Measurements from ENCODE around the gene SCAPER.

Gene SCAPER

DNA sequence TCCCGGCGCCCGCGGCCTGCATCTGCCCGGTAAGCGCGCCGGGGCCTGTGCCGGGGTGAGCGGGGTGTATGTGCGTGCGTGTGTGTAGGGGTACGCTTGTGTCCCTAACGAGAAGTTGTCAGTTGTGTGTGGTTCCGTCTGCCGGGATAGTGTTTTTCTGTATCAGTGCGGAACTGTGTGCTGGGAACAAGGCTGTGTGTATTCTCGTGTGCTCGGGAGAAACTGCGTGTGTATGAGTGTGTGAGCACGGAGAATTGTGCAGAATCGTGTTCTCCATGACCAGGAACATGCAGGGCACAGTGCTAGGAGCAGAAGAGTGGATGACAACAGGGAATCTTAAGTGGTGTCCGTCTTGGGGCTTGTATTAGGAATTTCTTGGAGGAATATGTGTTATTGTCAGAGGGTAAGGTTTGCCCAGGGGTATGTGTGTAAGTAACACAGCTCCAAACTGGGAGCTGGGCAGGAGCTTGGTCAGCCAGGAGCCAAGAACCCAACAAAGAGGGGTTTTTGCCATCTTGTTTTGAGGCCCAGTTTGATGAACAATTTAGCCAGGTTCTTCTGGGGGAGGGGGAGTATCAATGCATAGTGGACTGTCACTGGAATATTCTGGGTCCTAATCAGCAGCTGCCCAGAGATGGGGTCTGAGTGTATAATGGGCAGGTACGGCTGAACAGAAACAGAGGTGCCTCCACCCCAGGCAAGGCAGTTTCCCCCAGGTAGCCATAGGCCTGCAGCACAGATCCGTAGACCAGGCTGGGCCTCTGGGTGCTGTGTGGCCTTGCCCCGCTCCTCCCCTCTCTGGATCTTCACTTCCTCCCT, 566.4 kb downstream of the SCAPER start:
- DNase-seq (ENCODE audit: low read depth, low spot score) = peak; percentile 10

DNA sequence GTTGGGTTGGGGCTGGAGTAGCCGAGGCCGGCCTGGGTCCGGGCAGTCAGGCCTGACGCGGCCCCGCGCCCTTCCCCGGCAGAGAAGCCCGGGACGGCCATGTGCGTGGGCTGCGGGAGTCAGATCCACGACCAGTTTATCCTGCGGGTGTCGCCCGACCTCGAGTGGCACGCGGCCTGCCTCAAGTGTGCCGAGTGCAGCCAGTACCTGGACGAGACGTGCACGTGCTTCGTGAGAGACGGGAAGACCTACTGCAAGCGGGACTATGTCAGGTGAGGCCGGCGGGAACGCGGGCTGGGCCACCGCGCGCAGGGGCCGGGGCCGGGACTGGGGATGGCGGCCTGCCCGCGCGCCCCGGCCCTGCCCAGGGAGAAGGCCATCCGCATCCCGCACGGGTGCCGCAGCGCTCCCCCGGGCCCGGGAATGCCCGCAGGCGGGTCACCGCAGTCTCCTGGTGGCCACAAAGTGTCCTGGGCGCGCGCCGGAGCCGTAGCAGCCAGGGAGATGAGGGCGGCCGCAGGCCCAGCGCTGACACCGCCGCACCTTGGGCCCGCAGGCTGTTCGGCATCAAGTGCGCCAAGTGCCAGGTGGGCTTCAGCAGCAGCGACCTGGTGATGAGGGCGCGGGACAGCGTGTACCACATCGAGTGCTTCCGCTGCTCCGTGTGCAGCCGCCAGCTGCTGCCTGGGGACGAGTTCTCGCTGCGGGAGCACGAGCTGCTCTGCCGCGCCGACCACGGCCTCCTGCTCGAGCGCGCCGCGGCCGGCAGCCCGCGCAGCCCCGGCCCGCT, 567.2 kb downstream of the SCAPER start:
- peak; percentile 64 for DNase-seq (ENCODE audit: low read depth, low spot score)

GRCh38 chr15:76337059-76337695, 568.0 kb downstream of the SCAPER start:
- peak; percentile 31 for DNase-seq (ENCODE audit: low read depth, low spot score)

GRCh38 chr15:76336254-76337058, 568.7 kb downstream of the SCAPER start, which contains the start of gene ISL2:
Gene ISL2, plus strand, starts transcription at chr15:76336773. Its CDS starts 111 bp downstream, at chr15:76336884.
- peak; percentile 58 for DNase-seq (ENCODE audit: low read depth, low spot score)

DNA sequence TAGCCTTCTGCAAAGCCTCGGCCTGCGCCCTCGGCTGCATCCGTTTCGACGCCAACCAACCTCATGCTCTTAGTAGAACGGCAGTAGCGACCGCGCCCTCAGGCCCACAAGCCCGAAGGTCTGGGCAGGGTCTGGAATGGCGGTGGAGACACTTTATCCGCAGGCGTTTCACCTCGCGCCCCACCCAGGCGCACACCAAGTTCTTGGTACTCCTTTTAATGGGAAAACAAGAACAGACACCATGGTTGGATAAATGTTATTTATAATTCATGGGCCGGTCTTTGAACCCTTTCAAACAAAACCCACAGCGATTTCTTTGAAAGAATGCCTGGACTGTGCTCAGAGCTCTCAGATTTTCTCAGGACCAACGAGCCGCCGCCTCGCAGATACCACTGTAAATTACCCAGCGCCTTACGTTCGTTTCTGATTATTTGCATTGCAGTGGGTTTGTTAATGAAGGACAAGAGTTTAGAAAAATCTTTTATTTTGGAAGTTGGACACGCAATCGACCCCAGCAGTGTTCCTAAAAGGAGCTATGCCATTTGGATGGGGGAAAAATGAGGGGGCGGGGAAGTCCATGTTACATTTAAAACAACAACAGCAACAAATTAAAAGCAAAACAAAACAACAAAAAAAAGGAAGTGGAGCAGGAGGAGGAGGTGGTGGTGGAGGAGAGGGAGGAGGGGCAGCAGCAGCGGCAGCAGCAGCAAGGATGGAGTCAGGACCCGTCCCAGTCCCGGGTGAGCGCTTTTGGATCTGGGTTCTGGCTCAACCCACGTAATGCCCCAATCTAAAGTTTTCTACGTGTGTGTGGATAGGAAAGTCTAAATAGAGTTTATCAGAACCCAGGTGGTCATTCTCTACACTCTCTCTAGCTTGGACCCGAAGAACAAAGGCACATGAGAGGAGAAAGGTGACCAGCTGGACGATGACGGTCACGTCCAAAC, 569.6 kb downstream of the SCAPER start:
- peak; percentile 64 for DNase-seq (ENCODE audit: low read depth, low spot score)

DNA sequence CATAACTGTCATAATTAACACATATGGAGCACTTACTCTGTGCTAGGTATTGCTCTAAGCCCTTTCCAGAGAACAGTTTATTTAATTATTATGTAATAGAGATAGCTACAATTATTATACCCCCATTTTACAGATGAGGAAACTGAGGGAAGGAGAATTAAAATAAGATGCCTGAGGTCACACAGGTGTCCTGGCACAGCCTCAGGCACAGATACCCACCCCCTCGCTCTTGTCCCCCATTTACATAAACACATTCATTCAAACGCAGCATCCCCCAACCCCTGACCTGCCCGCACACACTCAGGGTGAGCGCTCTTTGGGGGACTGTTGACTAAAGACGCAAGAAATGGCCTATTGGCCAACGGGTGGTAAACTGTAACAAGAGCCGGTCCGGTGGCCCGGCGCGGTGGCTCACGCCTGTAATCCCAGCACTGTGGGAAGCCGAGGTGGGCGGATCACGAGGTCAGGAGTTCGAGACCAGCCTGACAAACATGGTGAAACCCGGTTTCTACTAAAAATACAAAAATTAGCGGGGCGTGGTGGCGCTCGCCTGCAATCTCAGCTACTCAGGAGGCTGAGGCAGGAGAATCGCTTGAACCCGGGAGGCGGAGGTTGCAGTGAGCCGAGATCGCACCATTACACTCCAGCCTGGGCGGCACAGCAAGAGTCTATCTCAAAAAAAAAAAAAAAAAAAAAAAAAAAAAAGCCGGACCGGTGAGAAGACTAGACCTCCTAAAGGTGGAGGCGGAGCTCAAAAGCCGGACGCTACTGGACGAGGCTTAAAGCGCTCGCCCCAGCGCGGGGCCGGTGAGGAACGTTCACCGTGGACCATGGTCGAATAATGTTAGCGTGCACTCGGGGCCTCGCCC, 570.5 kb downstream of the SCAPER start:
- DNase-seq (ENCODE audit: low read depth, low spot score) = no peak

DNA sequence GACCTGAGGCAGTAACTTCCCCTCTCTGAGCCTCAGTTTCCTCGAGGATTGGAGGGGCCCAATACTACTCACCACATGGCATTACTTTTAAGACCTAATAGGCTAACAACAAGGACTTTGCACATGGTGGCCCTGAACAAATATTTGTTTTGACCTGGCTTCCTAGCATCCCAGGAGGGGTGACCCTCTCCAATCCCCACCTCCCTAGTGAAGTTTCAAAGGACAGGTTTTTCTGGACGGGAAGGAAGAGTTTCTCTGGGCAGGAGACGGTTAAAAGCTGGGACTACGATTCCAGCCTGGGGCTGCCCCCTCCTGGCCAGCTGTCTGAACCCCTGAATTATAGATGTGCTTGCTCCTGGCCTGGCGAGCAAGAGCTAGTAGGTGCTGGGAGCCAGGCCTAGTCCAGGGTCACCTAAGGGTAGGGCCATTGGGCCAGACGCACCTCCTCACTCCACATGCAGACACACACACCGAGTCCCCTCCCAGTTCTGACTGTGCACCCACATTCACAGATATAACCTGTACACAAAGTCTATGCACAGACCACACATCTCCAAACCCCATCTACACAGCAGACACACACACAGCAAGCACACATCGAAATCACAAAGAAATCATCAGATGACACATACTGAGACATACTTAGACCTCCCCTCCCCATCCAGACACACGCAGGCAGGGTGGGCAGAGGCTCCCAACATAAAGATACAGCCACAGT, 571.3 kb downstream of the SCAPER start:
- peak; percentile 57 for DNase-seq (ENCODE audit: low read depth, low spot score)

GRCh38 chr15:76333309-76333708, 571.8 kb downstream of the SCAPER start:
- DNase-seq (ENCODE audit: low read depth, low spot score) = no peak

- no peak for DNase-seq (ENCODE audit: low read depth, low spot score)
Observed at GRCh38 chr15:76332796-76333195, 572.3 kb downstream of the SCAPER start.

GRCh38 chr15:76330080-76330680, 575.0 kb downstream of the SCAPER start:
- DNase-seq (ENCODE audit: low read depth, low spot score) = peak; percentile 72

GRCh38 chr15:76328958-76329357, 576.2 kb downstream of the SCAPER start:
- DNase-seq (ENCODE audit: low read depth, low spot score) = no peak

DNA sequence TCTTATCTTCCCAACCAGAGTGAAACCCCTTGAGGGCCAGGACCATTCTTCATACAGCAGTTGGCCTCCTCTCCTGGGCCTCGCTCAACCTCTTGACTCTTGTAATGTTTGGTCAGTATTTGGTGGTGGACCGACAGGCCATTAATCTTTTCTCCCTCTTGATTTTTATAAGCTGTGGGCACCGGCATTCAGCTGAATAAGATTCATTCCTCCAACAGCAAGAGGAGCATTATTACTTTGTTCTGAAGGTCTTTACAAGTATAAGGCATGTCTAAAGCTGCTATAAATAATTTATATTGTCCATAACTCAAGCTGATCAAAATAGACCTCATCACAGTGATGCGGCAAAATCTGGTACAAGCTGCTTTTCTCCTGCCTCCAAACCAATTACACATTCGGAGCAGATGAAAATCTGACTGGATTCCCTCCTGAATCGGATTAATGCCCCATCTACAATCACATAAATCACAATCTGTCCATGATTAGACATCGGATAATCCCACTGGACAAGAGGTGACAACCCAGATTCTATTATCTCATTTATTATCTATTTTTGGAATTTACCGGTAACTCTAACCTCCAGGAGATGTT, 576.9 kb downstream of the SCAPER start:
- DNase-seq (ENCODE audit: low read depth, low spot score) = no peak

DNA sequence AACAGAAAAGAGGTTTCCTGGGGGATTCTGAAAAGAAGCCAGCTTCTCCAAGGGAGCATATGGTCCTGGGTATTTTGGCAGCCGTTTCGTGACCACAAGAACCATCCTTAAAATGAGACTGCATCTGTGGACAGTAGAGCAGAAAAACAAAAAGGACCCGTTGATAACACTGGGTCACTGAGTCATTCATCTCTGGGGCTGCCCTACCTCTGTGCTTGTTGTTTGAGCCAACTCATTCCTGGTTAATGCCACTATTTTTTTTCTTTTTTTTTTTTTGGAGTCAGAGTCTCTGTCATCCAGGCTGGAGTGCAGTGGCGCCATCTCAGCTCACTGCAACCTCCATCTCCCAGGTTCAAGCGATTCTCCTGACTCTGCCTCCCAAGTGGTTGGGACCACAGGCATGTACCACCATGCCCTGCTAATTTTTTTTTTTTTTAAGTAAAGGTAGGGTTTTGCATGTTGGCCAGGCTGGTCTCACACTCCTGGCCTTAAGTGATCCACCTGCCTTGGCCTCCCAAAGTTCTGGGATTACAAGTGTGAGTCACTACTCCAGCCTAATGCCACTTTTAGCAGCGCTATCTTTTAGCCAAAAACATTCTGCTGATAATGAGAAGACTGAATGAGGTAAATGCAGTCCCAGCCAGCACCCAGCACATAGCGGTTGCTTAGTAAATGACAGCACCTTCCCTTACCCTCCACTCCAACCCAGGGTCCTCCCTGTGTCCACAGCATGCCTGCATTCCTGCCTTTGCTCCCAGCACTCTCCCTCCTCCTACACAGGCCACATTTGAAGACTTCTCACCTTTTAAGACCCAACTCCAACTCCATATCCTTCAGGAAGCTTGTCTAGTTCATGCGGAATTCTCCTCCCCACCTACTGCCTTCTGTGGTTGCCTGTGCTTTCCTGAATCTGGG, 577.7 kb downstream of the SCAPER start:
- no peak for DNase-seq (ENCODE audit: low read depth, low spot score)

- DNase-seq (ENCODE audit: low read depth, low spot score) = no peak
Observed at GRCh38 chr15:76325704-76326103, 579.4 kb downstream of the SCAPER start.

DNA sequence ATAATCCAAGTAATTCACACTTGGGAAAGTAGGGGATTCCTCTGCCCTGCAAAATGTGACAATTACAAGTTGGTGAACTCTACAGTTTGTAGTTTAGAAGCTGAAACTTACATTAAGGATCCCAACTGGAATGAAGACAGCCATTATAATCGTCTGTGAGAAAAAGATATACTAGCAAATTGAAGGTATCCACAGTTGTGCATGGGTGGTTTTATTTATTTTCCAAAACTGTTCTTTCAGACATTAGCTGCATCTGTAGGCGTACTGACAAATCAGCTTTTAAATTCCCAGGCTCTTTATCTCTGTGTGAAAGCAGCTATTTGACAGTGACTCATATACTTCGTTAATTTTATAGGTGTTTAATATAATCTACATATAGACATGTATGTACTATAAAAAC, 581.1 kb downstream of the SCAPER start:
- no peak for DNase-seq (ENCODE audit: low read depth, low spot score)

DNA sequence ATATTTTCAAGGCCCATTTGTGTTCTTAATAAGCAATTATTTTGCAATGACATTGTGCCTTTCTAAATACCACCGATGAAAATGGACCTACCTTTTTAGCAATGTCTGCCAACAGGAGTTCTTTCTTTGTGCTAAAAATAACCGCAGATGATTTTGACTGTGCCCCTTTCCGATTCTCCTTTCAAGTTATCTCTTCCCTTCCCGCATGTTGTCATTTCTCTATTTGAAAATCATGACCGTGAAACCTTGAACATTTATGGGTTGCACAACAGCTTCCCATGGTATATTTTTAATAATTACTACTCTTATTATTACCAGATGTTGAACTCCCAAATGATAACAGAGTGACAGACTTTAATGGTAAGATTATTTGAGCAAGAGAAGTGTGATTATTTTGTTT, 583.5 kb downstream of the SCAPER start:
- DNase-seq (ENCODE audit: low read depth, low spot score) = no peak

GRCh38 chr15:76321171-76321570, 584.0 kb downstream of the SCAPER start:
- DNase-seq (ENCODE audit: low read depth, low spot score) = no peak

Data from ELF-1 (cell line).